ENCODE results near the gene MAN2A2. TPM values are rescaled to one million over a fixed set of nuclear protein-coding genes. Genes with fewer than 3 reads are reported as not detected.
A peak's percentile ranks its signal among the peaks of the same experiment; 100 is the strongest.
"Not testable (repeated sequence)": the region's sequence is repeated elsewhere in the genome, so short reads cannot be mapped to it uniquely, and the experiment has no call there.

MAN2A2 gene
- total RNA-seq, 4 donors from 2014 or later: 27.0 to 80.9 (median 31.7) TPM

GRCh38 chr15:90872486-90873184, 30.5 kb upstream of the MAN2A2 start:
- Histone ChIP-seq H3K27ac (replicated peaks in 1 of 4) (peak overlapping the region; percentile 92 to 96 (median 96)), H3K36me3 (peaks cover 22 to 26% (median 24%) of the 10 kb centered on the region in 4 donors), H3K4me1 (peaks cover 46 to 62% (median 49%) of the 10 kb centered on the region in 4 donors), H3K9me3 (no peaks in the 10 kb centered on the region), H3K4me3 (peak overlapping the region; percentile 83 to 100 (median 92)), H3K27me3 (no peaks in the 10 kb centered on the region)
- no peak for DNase-seq (ENCODE audit: extremely low spot score)
- 43% methylated on average over 8 of the region's 12 CpGs for WGBS
- TF ChIP-seq POLR2AphosphoS5 (IDR thresholded peaks at IDR 0.05) (peak in 1 of 2 donors; percentile 56), POLR2A (IDR thresholded peaks at IDR 0.05; ENCODE audit: low read depth) (no peak)
- intact Hi-C loops (cut with DNase I): loop anchor here (5.0 kb wide), 1 partner anchor 155 kb away; the partner anchor contains the start of gene BLM

- Histone ChIP-seq H3K4me3 (peak overlapping the region in 2 of 4 donors; percentile 85 to 98), H3K27ac (replicated peaks in 1 of 4) (peak overlapping the region; percentile 27 to 96 (median 94)), H3K9me3 (no peaks in the 10 kb centered on the region), H3K27me3 (no peaks in the 10 kb centered on the region), H3K36me3 (peaks cover 27 to 35% (median 33%) of the 10 kb centered on the region in 4 donors), H3K4me1 (peaks cover 40 to 56% (median 49%) of the 10 kb centered on the region in 4 donors)
- TF ChIP-seq POLR2A (IDR thresholded peaks at IDR 0.05; ENCODE audit: low read depth) (no peak), POLR2AphosphoS5 (IDR thresholded peaks at IDR 0.05) (no peak)
- no peak for DNase-seq (ENCODE audit: extremely low spot score)
- intact Hi-C loops (cut with DNase I): loop anchor here (5.0 kb wide), 1 partner anchor 156 kb away; the partner anchor contains the start of gene BLM
- 67% methylated on average over 6 of the region's 6 CpGs for WGBS
These were observed 29.6 kb upstream of the MAN2A2 start for GRCh38 chr15:90873488-90873997.

GRCh38 chr15:90873998-90874605, 29.0 kb upstream of the MAN2A2 start:
- Histone ChIP-seq H3K36me3 (peaks cover 28 to 41% (median 39%) of the 10 kb centered on the region in 4 donors), H3K27ac (replicated peaks in 1 of 4) (peak overlapping the region in 3 of 4 donors; percentile 27 to 95 (median 92)), H3K4me1 (peaks cover 34 to 51% (median 45%) of the 10 kb centered on the region in 4 donors), H3K27me3 (no peaks in the 10 kb centered on the region), H3K9me3 (no peaks in the 10 kb centered on the region), H3K4me3 (peak overlapping the region in 2 of 4 donors; percentile 85 to 98)
- TF ChIP-seq POLR2A (IDR thresholded peaks at IDR 0.05; ENCODE audit: low read depth) (no peak), POLR2AphosphoS5 (IDR thresholded peaks at IDR 0.05) (no peak), EP300 (IDR thresholded peaks at IDR 0.05) (no peak), CTCF (IDR thresholded peaks at IDR 0.05) (no peak)
- WGBS: 72% methylated on average over 13 of the region's 15 CpGs
- intact Hi-C loops (cut with DNase I): loop anchor here (1.0 to 5.0 kb wide), 2 partner anchors 27 to 157 kb away; partner anchors contain the start of gene BLM
- no peak for DNase-seq (ENCODE audit: extremely low spot score)

GRCh38 chr15:90874986-90875385, 28.1 kb upstream of the MAN2A2 start:
- not testable (repeated sequence) for H3K9me3 ChIP-seq; H3K27ac ChIP-seq (replicated peaks in 1 of 4); H3K27me3 ChIP-seq; H3K4me3 ChIP-seq; DNase-seq (ENCODE audit: extremely low spot score)
- intact Hi-C loops (cut with DNase I): loop anchor here (1.0 to 5.0 kb wide), 2 partner anchors 26 to 158 kb away; partner anchors contain the start of gene BLM
- Histone ChIP-seq H3K36me3 (peaks cover 36 to 50% (median 48%) of the 10 kb centered on the region in 4 donors), H3K4me1 (peaks cover 26 to 42% (median 36%) of the 10 kb centered on the region in 4 donors)
- WGBS: 92% methylated on average over 9 of the region's 9 CpGs

GRCh38 chr15:90875549-90875981, 27.5 kb upstream of the MAN2A2 start:
- Histone ChIP-seq H3K36me3 (peaks cover 41 to 56% (median 54%) of the 10 kb centered on the region in 4 donors), H3K27ac (replicated peaks in 1 of 4) (no peak overlapping the region), H3K4me1 (peaks cover 20 to 36% (median 30%) of the 10 kb centered on the region in 4 donors), H3K27me3 (no peaks in the 10 kb centered on the region), H3K9me3 (no peaks in the 10 kb centered on the region), H3K4me3 (no peak overlapping the region)
- no peak for TF ChIP-seq POLR2AphosphoS5 (IDR thresholded peaks at IDR 0.05)
- TF ChIP-seq EP300 (IDR thresholded peaks at IDR 0.05): no peak
- no peak for TF ChIP-seq POLR2A (IDR thresholded peaks at IDR 0.05; ENCODE audit: low read depth)
- no peak for TF ChIP-seq CTCF (IDR thresholded peaks at IDR 0.05)
- intact Hi-C loops (cut with DNase I): no loop called here
- WGBS: 94% methylated on average over 9 of the region's 12 CpGs
- DNase-seq (ENCODE audit: extremely low spot score): no peak

- Histone ChIP-seq H3K9me3 (no peaks in the 10 kb centered on the region), H3K36me3 (peaks cover 45 to 60% (median 58%) of the 10 kb centered on the region in 4 donors), H3K4me1 (peaks cover 20 to 31% (median 25%) of the 10 kb centered on the region in 4 donors), H3K27me3 (no peaks in the 10 kb centered on the region), H3K4me3 (no peak overlapping the region), H3K27ac (replicated peaks in 1 of 4) (no peak overlapping the region)
- 90% methylated on average over 10 of the region's 20 CpGs for WGBS
- no peak for TF ChIP-seq CTCF (IDR thresholded peaks at IDR 0.05)
- no peak for TF ChIP-seq POLR2AphosphoS5 (IDR thresholded peaks at IDR 0.05)
- no peak for TF ChIP-seq EP300 (IDR thresholded peaks at IDR 0.05)
- no peak for TF ChIP-seq POLR2A (IDR thresholded peaks at IDR 0.05; ENCODE audit: low read depth)
- DNase-seq (ENCODE audit: extremely low spot score): no peak
- intact Hi-C loops (cut with DNase I): no loop called here
These were observed 27.1 kb upstream of the MAN2A2 start for GRCh38 chr15:90876046-90876445.

Measured in esophagus muscularis mucosa (tissue), 4 donors.